ENCODE results near the gene APEX2. TPM values are rescaled to one million over a fixed set of nuclear protein-coding genes. Genes with fewer than 3 reads are reported as not detected.
"Not testable (repeated sequence)": the region's sequence is repeated elsewhere in the genome, so short reads cannot be mapped to it uniquely, and the experiment has no call there.

The APEX2 gene
- 5.2 and 5.7 TPM in 2 replicates for total RNA-seq

GRCh38 chrX:54999717-55000598 lies at the start of gene APEX2:
APEX2 (plus strand) TSS chrX:55000363; CDS start chrX:55000423, 60 bp downstream.
- DNase-seq (ENCODE audit: low read depth in 2 of 2): peak; percentile 90 to 94

- no peak for DNase-seq (ENCODE audit: low read depth in 2 of 2)
Measured at GRCh38 chrX:54950730-54951375, 49.3 kb upstream of the APEX2 start.

GRCh38 chrX:54961750-54962149 lies 38.4 kb upstream of the APEX2 start:
- no peak for DNase-seq (ENCODE audit: low read depth in 2 of 2)

GRCh38 chrX:54964766-54965497 lies 35.2 kb upstream of the APEX2 start:
- DNase-seq (ENCODE audit: low read depth in 2 of 2): no peak

- DNase-seq (ENCODE audit: low read depth in 2 of 2): no peak
Measured at GRCh38 chrX:54977387-54977786, 22.8 kb upstream of the APEX2 start.

- DNase-seq (ENCODE audit: low read depth in 2 of 2): no peak
Measured at GRCh38 chrX:54978448-54978847, 21.7 kb upstream of the APEX2 start.

- DNase-seq (ENCODE audit: low read depth in 2 of 2): no peak
Measured at GRCh38 chrX:54979432-54979831, 20.7 kb upstream of the APEX2 start.

GRCh38 chrX:54980334-54980733 lies 19.8 kb upstream of the APEX2 start:
- DNase-seq (ENCODE audit: low read depth in 2 of 2): no peak

GRCh38 chrX:54983306-54983705 lies 16.9 kb upstream of the APEX2 start:
- DNase-seq (ENCODE audit: low read depth in 2 of 2): not testable (repeated sequence)

GRCh38 chrX:54991706-54992105 lies 8.5 kb upstream of the APEX2 start:
- no peak for DNase-seq (ENCODE audit: low read depth in 2 of 2)

- no peak for DNase-seq (ENCODE audit: low read depth in 2 of 2)
Measured at GRCh38 chrX:54992911-54993622, 7.1 kb upstream of the APEX2 start.

- no peak for DNase-seq (ENCODE audit: low read depth in 2 of 2)
Measured at GRCh38 chrX:54994099-54994498, 6.1 kb upstream of the APEX2 start, which contains the start of gene PFKFB1. PFKFB1 (minus strand) TSS chrX:54994188; CDS start chrX:54994007, 181 bp downstream.

- no peak for DNase-seq (ENCODE audit: low read depth in 2 of 2)
Measured at GRCh38 chrX:54994668-54995351, 5.4 kb upstream of the APEX2 start.

- DNase-seq (ENCODE audit: low read depth in 2 of 2): no peak
Measured at GRCh38 chrX:54995621-54996020, 4.5 kb upstream of the APEX2 start.

- no peak for DNase-seq (ENCODE audit: low read depth in 2 of 2)
Measured at GRCh38 chrX:55004231-55004630, 4.1 kb downstream of the APEX2 start.

- DNase-seq (ENCODE audit: low read depth in 2 of 2): no peak
Measured at GRCh38 chrX:55005256-55005655, 5.1 kb downstream of the APEX2 start.

GRCh38 chrX:55006827-55007621 lies 6.9 kb downstream of the APEX2 start:
- DNase-seq (ENCODE audit: low read depth in 2 of 2): no peak

- DNase-seq (ENCODE audit: low read depth in 2 of 2): peak; percentile 26 to 40
Measured at GRCh38 chrX:55007656-55008055, 7.5 kb downstream of the APEX2 start.

GRCh38 chrX:55008571-55009358 lies 8.6 kb downstream of the APEX2 start:
- peak; percentile 7 to 55 for DNase-seq (ENCODE audit: low read depth in 2 of 2)
